ENCODE data around the gene TRPV6. TPM values are rescaled to one million over a fixed set of nuclear protein-coding genes. Genes with fewer than 3 reads are reported as not detected.

Gene TRPV6
- total and polyA plus RNA-seq, 4 donors = 0.32 to 1.5 (median 0.36) TPM; not detected in 1

- TF ChIP-seq, protein P1, sequence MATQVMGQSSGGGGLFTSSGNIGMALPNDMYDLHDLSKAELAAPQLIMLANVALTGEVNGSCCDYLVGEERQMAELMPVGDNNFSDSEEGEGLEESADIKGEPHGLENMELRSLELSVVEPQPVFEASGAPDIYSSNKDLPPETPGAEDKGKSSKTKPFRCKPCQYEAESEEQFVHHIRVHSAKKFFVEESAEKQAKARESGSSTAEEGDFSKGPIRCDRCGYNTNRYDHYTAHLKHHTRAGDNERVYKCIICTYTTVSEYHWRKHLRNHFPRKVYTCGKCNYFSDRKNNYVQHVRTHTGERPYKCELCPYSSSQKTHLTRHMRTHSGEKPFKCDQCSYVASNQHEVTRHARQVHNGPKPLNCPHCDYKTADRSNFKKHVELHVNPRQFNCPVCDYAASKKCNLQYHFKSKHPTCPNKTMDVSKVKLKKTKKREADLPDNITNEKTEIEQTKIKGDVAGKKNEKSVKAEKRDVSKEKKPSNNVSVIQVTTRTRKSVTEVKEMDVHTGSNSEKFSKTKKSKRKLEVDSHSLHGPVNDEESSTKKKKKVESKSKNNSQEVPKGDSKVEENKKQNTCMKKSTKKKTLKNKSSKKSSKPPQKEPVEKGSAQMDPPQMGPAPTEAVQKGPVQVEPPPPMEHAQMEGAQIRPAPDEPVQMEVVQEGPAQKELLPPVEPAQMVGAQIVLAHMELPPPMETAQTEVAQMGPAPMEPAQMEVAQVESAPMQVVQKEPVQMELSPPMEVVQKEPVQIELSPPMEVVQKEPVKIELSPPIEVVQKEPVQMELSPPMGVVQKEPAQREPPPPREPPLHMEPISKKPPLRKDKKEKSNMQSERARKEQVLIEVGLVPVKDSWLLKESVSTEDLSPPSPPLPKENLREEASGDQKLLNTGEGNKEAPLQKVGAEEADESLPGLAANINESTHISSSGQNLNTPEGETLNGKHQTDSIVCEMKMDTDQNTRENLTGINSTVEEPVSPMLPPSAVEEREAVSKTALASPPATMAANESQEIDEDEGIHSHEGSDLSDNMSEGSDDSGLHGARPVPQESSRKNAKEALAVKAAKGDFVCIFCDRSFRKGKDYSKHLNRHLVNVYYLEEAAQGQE (IDR thresholded peaks at IDR 0.05) = no peak
- TF ChIP-seq YY1 (IDR thresholded peaks at IDR 0.05) = no peak
- no peak for TF ChIP-seq FOXA1 (IDR thresholded peaks at IDR 0.05)
Observed at GRCh38 chr7:142917447-142917846, 31.9 kb upstream of the TRPV6 start (continued).

DNA sequence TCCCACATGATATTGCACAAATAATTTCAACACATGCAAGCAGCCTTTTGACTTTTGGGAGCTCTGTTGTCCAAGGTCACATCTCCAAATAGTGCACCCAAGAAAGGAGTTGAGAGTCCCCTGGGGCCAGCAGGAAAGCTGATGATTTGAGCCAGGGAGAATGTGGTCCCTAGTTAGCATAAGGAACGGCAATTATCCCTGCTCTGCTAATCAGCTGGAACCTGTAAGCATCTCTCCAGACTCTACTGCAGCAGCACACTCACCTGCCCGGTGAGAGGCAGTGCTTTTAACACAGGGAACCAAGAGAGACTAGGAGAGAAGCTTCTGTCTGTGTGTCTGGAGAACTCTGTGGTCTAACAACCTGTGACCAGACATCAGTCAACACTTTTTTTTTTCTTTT, 31.0 kb upstream of the TRPV6 start:
- H3K4me3 ChIP-seq (ENCODE audit: low read depth in 1 of 3, low read length in 3 of 3) = no peak overlapping the region
- no peaks in the 10 kb centered on the region for H3K36me3 ChIP-seq (ENCODE audit: control insufficient read depth in 4 of 4, insufficient read depth in 3 of 4, low read depth in 1 of 4, low read length in 3 of 4)
- TF ChIP-seq YY1 (IDR thresholded peaks at IDR 0.05) = no peak
- TF ChIP-seq EGR1 (IDR thresholded peaks at IDR 0.05; ENCODE audit: low read depth in 2 of 2) = no peak
- no peak for TF ChIP-seq ZBTB33 (IDR thresholded peaks at IDR 0.05)
- no peak for TF ChIP-seq FOXA2 (IDR thresholded peaks at IDR 0.05)
- no peak for TF ChIP-seq JUND (IDR thresholded peaks at IDR 0.05)
- TF ChIP-seq GABPA (IDR thresholded peaks at IDR 0.05 in 1 of 2, conservative IDR thresholded peaks at IDR 0.05 in 1 of 2) = no peak
- no peak for TF ChIP-seq RXRA (IDR thresholded peaks at IDR 0.05)
- TF ChIP-seq, protein P2, sequence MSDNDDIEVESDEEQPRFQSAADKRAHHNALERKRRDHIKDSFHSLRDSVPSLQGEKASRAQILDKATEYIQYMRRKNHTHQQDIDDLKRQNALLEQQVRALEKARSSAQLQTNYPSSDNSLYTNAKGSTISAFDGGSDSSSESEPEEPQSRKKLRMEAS (IDR thresholded peaks at IDR 0.05) = no peak
- no peak for TF ChIP-seq TAF1 (conservative IDR thresholded peaks at IDR 0.05)
- TF ChIP-seq, protein P3, sequence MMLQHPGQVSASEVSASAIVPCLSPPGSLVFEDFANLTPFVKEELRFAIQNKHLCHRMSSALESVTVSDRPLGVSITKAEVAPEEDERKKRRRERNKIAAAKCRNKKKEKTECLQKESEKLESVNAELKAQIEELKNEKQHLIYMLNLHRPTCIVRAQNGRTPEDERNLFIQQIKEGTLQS (IDR thresholded peaks at IDR 0.05) = no peak
- TF ChIP-seq NR2F2 (IDR thresholded peaks at IDR 0.05) = no peak
- no peak for TF ChIP-seq HNF4G (IDR thresholded peaks at IDR 0.05)
- TF ChIP-seq FOXA1 (IDR thresholded peaks at IDR 0.05) = no peak
- no peaks in the 10 kb centered on the region for H3K27me3 ChIP-seq (ENCODE audit: control insufficient read depth in 4 of 4, insufficient read depth in 4 of 4, low read length in 3 of 4)
- H3K4me1 ChIP-seq (ENCODE audit: control insufficient read depth in 4 of 4, insufficient read depth in 4 of 4, low read length in 3 of 4) = no peaks in the 10 kb centered on the region
- 41% methylated on average over 2 of the region's 2 CpGs for WGBS
- no peak overlapping the region for H3K27ac ChIP-seq (ENCODE audit: low read depth in 1 of 2, low read length in 2 of 2)
- no peak for DNase-seq (ENCODE audit: low spot score)
- H3K9ac ChIP-seq (ENCODE audit: low read depth in 1 of 2, low read length in 2 of 2) = no peak overlapping the region
- H3K9me3 ChIP-seq (ENCODE audit: control insufficient read depth in 4 of 4, low read length in 3 of 4) = no peaks in the 10 kb centered on the region

DNA sequence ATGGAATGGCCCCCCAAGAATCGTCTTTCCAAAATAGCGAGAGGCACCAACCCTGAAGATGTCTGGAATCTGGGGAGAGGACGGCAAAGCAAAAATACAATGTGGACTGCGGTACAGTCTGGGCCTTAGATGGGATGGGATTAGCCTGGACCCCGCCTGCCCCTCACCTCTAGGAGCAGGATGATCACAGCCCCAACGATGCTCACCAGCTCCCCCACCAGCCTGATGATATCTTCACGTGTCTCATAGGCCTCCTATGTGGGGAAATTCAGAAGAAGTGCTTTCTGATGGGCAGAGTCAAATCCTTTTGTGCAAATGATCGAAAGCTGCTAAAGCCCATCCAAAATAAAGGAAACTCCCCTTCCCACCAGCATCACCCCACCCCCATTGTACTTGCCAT, 29.8 kb upstream of the TRPV6 start:
- no peak overlapping the region for H3K4me3 ChIP-seq (ENCODE audit: low read depth in 1 of 3, low read length in 3 of 3)
- no peaks in the 10 kb centered on the region for H3K9me3 ChIP-seq (ENCODE audit: control insufficient read depth in 4 of 4, low read length in 3 of 4)
- peaks cover 0 to 3% (median 0%) of the 10 kb centered on the region in 4 donors for H3K27me3 ChIP-seq (ENCODE audit: control insufficient read depth in 4 of 4, insufficient read depth in 4 of 4, low read length in 3 of 4)
- no peak for TF ChIP-seq ZBTB33 (IDR thresholded peaks at IDR 0.05)
- no peak for TF ChIP-seq CTCF (IDR thresholded peaks at IDR 0.05; ENCODE audit: low read depth, low read length, missing input control)
- TF ChIP-seq SP1 (IDR thresholded peaks at IDR 0.05) = no peak
- no peak for TF ChIP-seq RAD21 (IDR thresholded peaks at IDR 0.05)
- no peaks in the 10 kb centered on the region for H3K36me3 ChIP-seq (ENCODE audit: control insufficient read depth in 4 of 4, insufficient read depth in 3 of 4, low read depth in 1 of 4, low read length in 3 of 4)
- 83% methylated on average over 8 of the region's 8 CpGs for WGBS
- H3K4me1 ChIP-seq (ENCODE audit: control insufficient read depth in 4 of 4, insufficient read depth in 4 of 4, low read length in 3 of 4) = no peaks in the 10 kb centered on the region
- DNase-seq (ENCODE audit: low spot score) = no peak
- no peak overlapping the region for H3K27ac ChIP-seq (ENCODE audit: low read depth in 1 of 2, low read length in 2 of 2)
- H3K9ac ChIP-seq (ENCODE audit: low read depth in 1 of 2, low read length in 2 of 2) = no peak overlapping the region

All from liver (tissue), 9 donors.